Stomach (tissue), 9 donors: ENCODE measurements around the gene SMAD1. TPM values are rescaled to one million over a fixed set of nuclear protein-coding genes. Genes with fewer than 3 reads are reported as not detected.

Experiments
- DNase-seq, 2 donors: peaks; one replicate each; pipeline versions ENCODE4 v3.0.0 to v3.0.0-alpha.2; 2013 to 2019
- H3K27ac ChIP-seq, 5 donors: fragments of 200-600 bp in 4 of 5; sonication (generic) in 4 of 5; one replicate each; pipeline ENCODE4 v1.5.1; 2013 to 2019; ENCODE audit warnings: mild to moderate bottlenecking in 1 of 5, moderate library complexity in 1 of 5
- H3K27me3 ChIP-seq, 3 donors: fragments of 200-600 bp; sonication (generic); one replicate each; pipeline ENCODE4 v1.5.1; 2017 to 2019; ENCODE audit warnings: mixed run types in 1 of 3
- H3K36me3 ChIP-seq, 4 donors: fragments of 200-600 bp; sonication (generic); 1 replicate in 3 of 4; 2 replicates in 1 of 4; pipeline ENCODE4 v1.5.1; 2016 to 2019
- H3K4me1 ChIP-seq, 4 donors: fragments of 200-600 bp; sonication (generic); one replicate each; pipeline ENCODE4 v1.5.1; 2016 to 2019
- H3K4me3 ChIP-seq, 4 donors: fragments of 200-600 bp; sonication (generic) in 3 of 4; one replicate each; pipeline ENCODE4 v1.5.1; 2016 to 2019; ENCODE audit warnings: mild to moderate bottlenecking in 1 of 4
- H3K9me3 ChIP-seq, 4 donors: fragments of 200-600 bp; sonication (generic); one replicate each; pipeline ENCODE4 v1.5.1; 2016 to 2019
- EP300 ChIP-seq: sonication (generic); formaldehyde crosslinking; IDR thresholded peaks from one replicate; pipeline ENCODE4 v1.6.1; 2017; ENCODE audit warnings: antibody characterized with exemption
- POLR2A ChIP-seq, 4 donors: fragments of 450-650 bp; IDR thresholded peaks; one replicate each; pipeline ENCODE4 v1.6.1; 2016; ENCODE audit warnings: antibody characterized with exemption in 4 of 4, control low read depth in 2 of 4, mild to moderate bottlenecking in 1 of 4, moderate library complexity in 1 of 4
- POLR2AphosphoS5 ChIP-seq, 3 donors: sonication (generic); formaldehyde crosslinking; IDR thresholded peaks; one replicate each; pipeline ENCODE4 v1.6.1; 2016; ENCODE audit warnings: antibody characterized with exemption in 3 of 3
- WGBS, 5 donors: extraction: QIAGEN DNeasy Blood & Tissue Kit in 3 of 5; methylation state at CpG; one replicate each; pipeline versions ENCODE4 v1.1.5 to v1.1.7; 2013 to 2018; 5-methylcytosine and 5-hydroxymethylcytosine counted together
- intact Hi-C: fragments of 100-400 bp; cut with DNase I; formaldehyde crosslinking; loops from one replicate; pipeline ENCODE4 v1.15.1; 2023; ENCODE audit warnings: low total_unique reads
- polyA plus RNA-seq, 3 donors: library from polyadenylated mRNA; stranded (reverse); fragments of 200-250 nt; gene quantifications; one replicate each; pipeline ENCODE4 v1.2.3, GENCODE V29; 2013
- total RNA-seq, 5 donors: library from RNA; depleted of rRNA; stranded (reverse); fragments of >200 nt; gene quantifications; one replicate each; pipeline versions ENCODE4 v1.1.0 to v1.2.3, GENCODE V29; 2014 to 2016
- TF ChIP-seq, protein P1 (sequence below), 7 experiments: fragments of 450-650 bp in 4 of 7; fragments of 200-600 bp in 3 of 7; sonication (generic) in 3 of 7; IDR thresholded peaks; one replicate each; pipeline ENCODE4 v1.5.1; 2016 to 2019; ENCODE audit warnings: antibody characterized with exemption in 7 of 7, control low read depth in 2 of 7, mild to moderate bottlenecking in 1 of 7
- donor health status: healthy with polysubstance abuse.
- donor health status: Bipolar disorder and iron deficiency.
- donor health status: healthy.

SMAD1 gene
- total and polyA plus RNA-seq, 8 donors: 3.6 to 50.5 (median 12.4) TPM

DNA sequence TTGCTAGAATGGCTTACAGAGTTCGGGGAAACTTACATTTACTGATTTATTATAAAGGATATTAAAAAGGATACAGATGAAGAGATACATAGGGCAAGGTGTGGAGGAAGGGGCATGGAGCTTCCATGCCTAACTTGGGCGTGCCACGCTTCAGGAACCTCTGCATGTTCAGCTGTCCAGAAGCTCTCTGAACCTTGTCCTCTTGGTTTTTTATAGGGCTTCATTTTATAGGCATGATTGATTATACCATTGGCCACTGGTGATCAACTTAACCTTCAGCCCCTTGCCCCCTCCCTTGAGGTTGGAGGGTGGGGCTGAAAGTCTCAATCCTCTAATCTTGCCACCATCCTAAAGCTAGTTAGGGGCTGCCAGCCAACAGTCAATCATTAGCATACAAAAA, 10.7 kb downstream of the SMAD1 start:
- 91 to 98% (median 92%) methylated on average over 3 of the region's 3 CpGs for WGBS, 5 donors
- intact Hi-C loops: no loop called here
- Histone ChIP-seq H3K27me3 (no peaks in the 10 kb centered on the region), H3K4me3 (no peak overlapping the region), H3K4me1 (peaks cover under 1 to 59% (median 33%) of the 10 kb centered on the region in 4 donors), H3K27ac (no peak overlapping the region), H3K9me3 (no peaks in the 10 kb centered on the region), H3K36me3 (no peaks in the 10 kb centered on the region)
- no peak for TF ChIP-seq EP300
- no peak for TF ChIP-seq POLR2AphosphoS5 (IDR thresholded peaks at IDR 0.05)
- TF ChIP-seq POLR2A (IDR thresholded peaks at IDR 0.05): no peak
- TF ChIP-seq, protein P1, sequence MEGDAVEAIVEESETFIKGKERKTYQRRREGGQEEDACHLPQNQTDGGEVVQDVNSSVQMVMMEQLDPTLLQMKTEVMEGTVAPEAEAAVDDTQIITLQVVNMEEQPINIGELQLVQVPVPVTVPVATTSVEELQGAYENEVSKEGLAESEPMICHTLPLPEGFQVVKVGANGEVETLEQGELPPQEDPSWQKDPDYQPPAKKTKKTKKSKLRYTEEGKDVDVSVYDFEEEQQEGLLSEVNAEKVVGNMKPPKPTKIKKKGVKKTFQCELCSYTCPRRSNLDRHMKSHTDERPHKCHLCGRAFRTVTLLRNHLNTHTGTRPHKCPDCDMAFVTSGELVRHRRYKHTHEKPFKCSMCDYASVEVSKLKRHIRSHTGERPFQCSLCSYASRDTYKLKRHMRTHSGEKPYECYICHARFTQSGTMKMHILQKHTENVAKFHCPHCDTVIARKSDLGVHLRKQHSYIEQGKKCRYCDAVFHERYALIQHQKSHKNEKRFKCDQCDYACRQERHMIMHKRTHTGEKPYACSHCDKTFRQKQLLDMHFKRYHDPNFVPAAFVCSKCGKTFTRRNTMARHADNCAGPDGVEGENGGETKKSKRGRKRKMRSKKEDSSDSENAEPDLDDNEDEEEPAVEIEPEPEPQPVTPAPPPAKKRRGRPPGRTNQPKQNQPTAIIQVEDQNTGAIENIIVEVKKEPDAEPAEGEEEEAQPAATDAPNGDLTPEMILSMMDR (IDR thresholded peaks at IDR 0.05): no peak
- DNase-seq: no peak

DNA sequence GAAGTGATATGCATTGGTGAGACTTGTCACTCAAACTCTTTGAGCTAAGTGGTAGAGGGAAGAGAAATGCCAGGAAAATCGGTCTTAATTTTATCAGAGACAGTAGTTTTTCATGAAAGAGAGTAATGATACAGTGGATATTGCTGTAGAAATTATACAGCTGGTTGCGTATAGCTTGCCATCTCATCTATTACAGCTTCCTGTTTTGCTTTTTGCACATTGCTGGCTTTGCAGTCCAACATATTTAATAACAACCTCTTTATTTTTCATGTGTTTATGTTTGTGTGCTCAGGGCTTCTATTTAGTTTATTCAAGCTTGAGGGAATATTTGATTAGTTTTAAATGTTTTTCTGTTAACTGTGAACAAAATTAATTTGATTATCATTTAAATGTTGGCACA, 11.5 kb downstream of the SMAD1 start:
- TF ChIP-seq POLR2AphosphoS5 (IDR thresholded peaks at IDR 0.05): no peak
- no peak for TF ChIP-seq EP300
- no peak for TF ChIP-seq POLR2A (IDR thresholded peaks at IDR 0.05)
- TF ChIP-seq, protein P1 (IDR thresholded peaks at IDR 0.05): no peak
- H3K27me3 ChIP-seq: no peaks in the 10 kb centered on the region
- peaks cover 5 to 59% (median 34%) of the 10 kb centered on the region in 4 donors for H3K4me1 ChIP-seq
- peak in 1 of 2 donors; percentile 31 for DNase-seq
- no peaks in the 10 kb centered on the region for H3K9me3 ChIP-seq
- no peaks in the 10 kb centered on the region for H3K36me3 ChIP-seq
- no peak overlapping the region for H3K4me3 ChIP-seq
- 51 to 67% (median 61%) methylated on average over 2 of the region's 2 CpGs for WGBS, 5 donors
- H3K27ac ChIP-seq: no peak overlapping the region
- intact Hi-C loops: no loop called here

DNA sequence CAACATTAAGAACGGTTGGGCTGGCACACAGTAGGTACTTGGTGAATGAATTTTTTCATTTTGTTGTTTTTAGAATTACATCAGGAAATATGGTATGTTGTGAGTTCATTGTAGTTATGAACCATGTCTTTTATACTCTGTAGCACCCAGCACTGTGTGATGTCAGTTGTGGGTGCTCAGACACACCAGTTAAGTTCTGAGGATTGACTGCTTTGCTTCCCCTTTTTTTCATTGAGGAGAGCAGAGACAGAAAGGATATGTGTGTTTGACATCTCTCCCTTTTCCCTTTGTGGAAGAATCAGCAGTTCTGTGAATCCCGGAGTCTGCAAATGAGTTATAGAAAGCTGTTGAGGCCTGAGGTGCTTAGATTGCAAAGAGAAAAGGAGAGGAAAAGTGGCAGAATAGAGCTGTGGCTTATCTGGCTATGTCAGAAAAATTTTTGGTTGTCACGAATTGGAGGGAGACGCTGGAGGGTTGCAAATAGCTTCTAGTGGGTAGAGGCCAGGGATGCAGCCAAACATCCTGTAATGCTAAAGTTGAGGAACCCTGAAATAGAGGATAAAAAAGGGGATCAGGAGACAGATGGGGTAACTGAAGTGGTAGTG, 13.1 kb downstream of the SMAD1 start:
- intact Hi-C loops: no loop called here
- Histone ChIP-seq H3K27ac (no peak overlapping the region), H3K9me3 (no peaks in the 10 kb centered on the region), H3K4me1 (peaks cover 5 to 66% (median 31%) of the 10 kb centered on the region in 4 donors), H3K36me3 (no peaks in the 10 kb centered on the region), H3K27me3 (no peaks in the 10 kb centered on the region), H3K4me3 (no peak overlapping the region)
- DNase-seq: no peak
- no peak for TF ChIP-seq POLR2A (IDR thresholded peaks at IDR 0.05)
- TF ChIP-seq POLR2AphosphoS5 (IDR thresholded peaks at IDR 0.05): no peak
- TF ChIP-seq EP300: no peak
- TF ChIP-seq, protein P1 (IDR thresholded peaks at IDR 0.05): no peak
- WGBS, 5 donors: 61 to 80% (median 73%) methylated on average over 4 of the region's 4 CpGs

DNA sequence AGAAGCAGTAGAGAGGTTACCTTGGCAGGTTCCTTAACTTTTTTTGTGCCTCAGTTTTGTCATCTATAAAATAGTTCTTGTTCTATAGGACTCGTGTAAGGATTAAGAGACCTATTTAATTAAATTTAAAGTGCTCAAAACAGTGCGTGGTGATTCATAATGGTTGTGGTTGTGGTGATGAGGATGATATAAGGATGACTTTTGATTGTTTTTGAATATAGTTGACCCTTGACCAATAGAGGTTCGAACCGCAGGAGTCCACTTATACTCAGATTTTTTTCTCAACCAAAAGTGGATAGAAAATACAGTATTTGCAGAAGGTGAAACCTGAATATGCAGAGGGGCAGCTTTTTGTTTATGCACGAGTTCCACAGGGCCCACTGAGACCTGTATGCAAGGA, 14.6 kb downstream of the SMAD1 start:
- Histone ChIP-seq H3K4me3 (no peak overlapping the region), H3K27ac (no peak overlapping the region), H3K36me3 (no peaks in the 10 kb centered on the region), H3K27me3 (no peaks in the 10 kb centered on the region), H3K4me1 (peaks cover 5 to 63% (median 25%) of the 10 kb centered on the region in 4 donors), H3K9me3 (no peaks in the 10 kb centered on the region)
- DNase-seq: no peak
- intact Hi-C loops: no loop called here
- WGBS, 5 donors: 90 to 94% (median 93%) methylated on average over 5 of the region's 5 CpGs
- TF ChIP-seq, protein P1 (IDR thresholded peaks at IDR 0.05): no peak
- TF ChIP-seq EP300 (no peak), POLR2AphosphoS5 (IDR thresholded peaks at IDR 0.05) (no peak)
